HG03378 (cell line): ENCODE data around the gene TMED4.

Experiments used
- ATAC-seq: cut with Tn5 transposase; IDR thresholded peaks from one replicate; pipeline ENCODE4 v1.9.1; 2021; ENCODE audit warnings: mild to moderate bottlenecking, moderate library complexity; ENCODE audit not compliant: unreplicated experiment

The TMED4 gene

GRCh38 chr7:44581879-44582603, at the start of gene TMED4:
TSS of gene TMED4 (minus strand) at chr7:44582231. CDS start at chr7:44582206, 25 bp downstream.
- peak; percentile 81 for ATAC-seq

- ATAC-seq: no peak
Observed at GRCh38 chr7:44631458-44632115, 49.6 kb upstream of the TMED4 start.

- no peak for ATAC-seq
Observed at GRCh38 chr7:44630792-44631457, 48.9 kb upstream of the TMED4 start.

GRCh38 chr7:44629829-44630522, 47.9 kb upstream of the TMED4 start:
- no peak for ATAC-seq

GRCh38 chr7:44626620-44627019, 44.6 kb upstream of the TMED4 start:
- no peak for ATAC-seq

- ATAC-seq: no peak
Observed at GRCh38 chr7:44625526-44626471, 43.8 kb upstream of the TMED4 start.

GRCh38 chr7:44624318-44624717, 42.3 kb upstream of the TMED4 start:
- ATAC-seq: no peak

- peak; percentile 66 for ATAC-seq
Observed at GRCh38 chr7:44622342-44623151, 40.5 kb upstream of the TMED4 start.

- no peak for ATAC-seq
Observed at GRCh38 chr7:44621750-44622103, 39.7 kb upstream of the TMED4 start.

GRCh38 chr7:44621034-44621749, 39.2 kb upstream of the TMED4 start:
- no peak for ATAC-seq

- peak; percentile 41 for ATAC-seq
Observed at GRCh38 chr7:44618753-44619152, 36.7 kb upstream of the TMED4 start.

- ATAC-seq: no peak
Observed at GRCh38 chr7:44618045-44618444, 36.0 kb upstream of the TMED4 start.

GRCh38 chr7:44617225-44617890, 35.3 kb upstream of the TMED4 start:
- no peak for ATAC-seq

GRCh38 chr7:44616545-44616944, 34.5 kb upstream of the TMED4 start:
- ATAC-seq: no peak

- no peak for ATAC-seq
Observed at GRCh38 chr7:44615793-44616192, 33.8 kb upstream of the TMED4 start.

GRCh38 chr7:44615149-44615611, 33.1 kb upstream of the TMED4 start:
- no peak for ATAC-seq

GRCh38 chr7:44609829-44610228, 27.8 kb upstream of the TMED4 start:
- no peak for ATAC-seq
